Lower leg skin (tissue), 4 donors: ENCODE results near the gene TRMT1. TPM values are rescaled to one million over a fixed set of nuclear protein-coding genes. Genes with fewer than 3 reads are reported as not detected.
A peak's percentile ranks its signal among the peaks of the same experiment; 100 is the strongest.

Source experiments
- DNase-seq, 2 donors: peaks; one replicate each; pipeline ENCODE4 v3.0.0-alpha.2; 2019; ENCODE audit warnings: low spot score in 2 of 2
- H3K4me3 ChIP-seq: fragments of 200-600 bp; sonication (generic); 2 replicates; pipeline ENCODE4 v1.5.1; 2017; ENCODE audit warnings: mild to moderate bottlenecking, low read depth; ENCODE audit not compliant: poor library complexity, severe bottlenecking
- POLR2A ChIP-seq, 2 donors: fragments of 450-650 bp; IDR thresholded peaks; one replicate each; pipeline ENCODE4 v1.6.1; 2016 to 2017; ENCODE audit warnings: antibody characterized with exemption in 2 of 2, mild to moderate bottlenecking in 1 of 2, moderate library complexity in 1 of 2
- WGBS, 2 donors: methylation state at CpG; one replicate each; pipeline ENCODE4 v1.1.5; 2018; 5-methylcytosine and 5-hydroxymethylcytosine counted together
- intact Hi-C: fragments of 100-400 bp; cut with DNase I; formaldehyde crosslinking; loops from one replicate; pipeline ENCODE4 v1.15.0; 2023; ENCODE audit warnings: low total_unique reads
- total RNA-seq, 4 donors: library from RNA; depleted of rRNA; stranded (reverse); fragments of >200 nt; gene quantifications; one replicate each; pipeline ENCODE4 v1.1.0, GENCODE V29; 2016
- TF ChIP-seq, protein P1 (sequence below), 3 donors: fragments of 450-650 bp; IDR thresholded peaks; one replicate each; pipeline ENCODE4 v1.5.1; 2016; ENCODE audit warnings: antibody characterized with exemption in 3 of 3, mild to moderate bottlenecking in 3 of 3, moderate library complexity in 2 of 3

The TRMT1 gene
- total RNA-seq, 4 donors from 2014 or later = 17.7 to 60.4 (median 32.7) TPM

- no peak overlapping the region for H3K4me3 ChIP-seq
- TF ChIP-seq, protein P1, sequence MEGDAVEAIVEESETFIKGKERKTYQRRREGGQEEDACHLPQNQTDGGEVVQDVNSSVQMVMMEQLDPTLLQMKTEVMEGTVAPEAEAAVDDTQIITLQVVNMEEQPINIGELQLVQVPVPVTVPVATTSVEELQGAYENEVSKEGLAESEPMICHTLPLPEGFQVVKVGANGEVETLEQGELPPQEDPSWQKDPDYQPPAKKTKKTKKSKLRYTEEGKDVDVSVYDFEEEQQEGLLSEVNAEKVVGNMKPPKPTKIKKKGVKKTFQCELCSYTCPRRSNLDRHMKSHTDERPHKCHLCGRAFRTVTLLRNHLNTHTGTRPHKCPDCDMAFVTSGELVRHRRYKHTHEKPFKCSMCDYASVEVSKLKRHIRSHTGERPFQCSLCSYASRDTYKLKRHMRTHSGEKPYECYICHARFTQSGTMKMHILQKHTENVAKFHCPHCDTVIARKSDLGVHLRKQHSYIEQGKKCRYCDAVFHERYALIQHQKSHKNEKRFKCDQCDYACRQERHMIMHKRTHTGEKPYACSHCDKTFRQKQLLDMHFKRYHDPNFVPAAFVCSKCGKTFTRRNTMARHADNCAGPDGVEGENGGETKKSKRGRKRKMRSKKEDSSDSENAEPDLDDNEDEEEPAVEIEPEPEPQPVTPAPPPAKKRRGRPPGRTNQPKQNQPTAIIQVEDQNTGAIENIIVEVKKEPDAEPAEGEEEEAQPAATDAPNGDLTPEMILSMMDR (IDR thresholded peaks at IDR 0.05) = peak in 1 of 3 donors; percentile 26
- peak in 1 of 2 donors; percentile 8 for TF ChIP-seq POLR2A (IDR thresholded peaks at IDR 0.05)
- DNase-seq = peak; percentile 96 to 99
- intact Hi-C loops = no loop called here
- 2 to 5% methylated on average over 23 to 58 of the region's 58 CpGs for WGBS, 2 donors
Measured at GRCh38 chr19:13162724-13163608, 46.4 kb upstream of the TRMT1 start.

DNA sequence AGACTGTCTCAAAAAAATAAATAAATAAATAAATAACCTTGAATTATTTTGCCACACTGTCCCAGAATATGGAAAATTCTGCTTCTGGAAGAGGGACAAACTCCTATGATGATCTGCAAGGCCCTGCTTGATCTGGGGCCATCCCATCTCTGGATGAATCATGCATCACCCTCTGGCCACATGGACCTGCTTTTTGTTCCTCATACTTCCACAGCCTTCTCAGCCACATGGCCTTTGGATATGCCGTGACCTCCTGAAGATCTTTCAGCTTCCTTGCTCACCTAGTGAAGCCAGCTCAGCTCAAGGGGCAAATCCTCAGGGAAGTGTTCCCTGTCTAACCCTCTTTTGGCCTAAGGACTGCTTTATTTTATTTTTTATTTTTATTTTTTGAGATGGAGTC, 44.0 kb upstream of the TRMT1 start:
- TF ChIP-seq, protein P1 (IDR thresholded peaks at IDR 0.05) = no peak
- no peak for TF ChIP-seq POLR2A (IDR thresholded peaks at IDR 0.05)
- H3K4me3 ChIP-seq = no peak overlapping the region
- no peak for DNase-seq
- 56 to 65% methylated on average over 1 of the region's 1 CpG for WGBS, 2 donors
- intact Hi-C loops = no loop called here

- DNase-seq = no peak
- intact Hi-C loops = loop anchor here (10.0 kb wide), 1 partner anchor 695 kb away; no protein-coding TSS in a partner anchor
- WGBS, 2 donors = 94 to 98% methylated on average over 3 of the region's 3 CpGs
- H3K4me3 ChIP-seq = no peak overlapping the region
- TF ChIP-seq, protein P1 (IDR thresholded peaks at IDR 0.05) = no peak
- TF ChIP-seq POLR2A (IDR thresholded peaks at IDR 0.05) = no peak
Measured at GRCh38 chr19:13159713-13160112, 43.2 kb upstream of the TRMT1 start.

DNA sequence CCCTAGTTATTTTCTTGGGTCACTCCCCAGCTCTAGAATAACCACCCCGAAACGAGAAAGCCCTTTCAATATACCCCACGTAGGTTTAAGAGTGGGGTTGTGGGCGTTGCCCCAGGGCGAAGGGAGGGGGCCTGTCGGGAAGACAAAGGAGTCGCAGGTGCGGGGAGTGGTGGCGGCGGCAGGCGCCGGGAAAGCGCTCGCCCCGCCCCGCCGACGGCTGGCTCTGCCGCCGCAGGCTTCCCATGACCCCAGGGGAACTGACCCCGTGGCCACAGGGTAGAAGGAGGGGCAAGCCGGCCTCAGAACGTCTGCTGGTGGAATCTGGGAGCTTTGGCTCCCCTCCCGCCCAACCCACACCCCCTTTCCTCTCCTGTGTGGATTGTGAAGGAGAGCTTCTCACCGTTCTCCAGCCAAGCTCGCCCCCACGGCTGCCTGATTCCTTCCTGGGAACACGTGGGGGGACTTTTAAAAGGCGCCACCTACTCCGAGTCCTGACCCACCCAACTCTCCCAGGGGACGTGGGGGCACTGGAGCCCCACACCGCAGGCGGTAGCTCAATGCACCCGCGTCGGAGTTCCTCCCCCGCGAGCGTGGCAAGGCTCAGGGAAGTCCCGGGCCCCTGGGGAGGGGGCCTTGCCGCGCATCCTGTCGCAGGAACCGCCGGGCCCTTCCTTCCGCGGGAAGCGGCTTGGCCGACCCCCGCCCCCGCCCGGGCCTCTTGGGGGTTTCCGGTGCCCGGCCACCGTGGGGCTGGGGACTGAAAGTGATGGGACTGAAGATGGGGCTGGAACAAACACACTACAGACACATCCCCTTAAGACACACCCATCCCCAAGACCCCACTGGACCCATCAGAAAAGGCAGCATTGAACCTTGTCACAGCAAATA, 39.2 kb upstream of the TRMT1 start:
- peak; percentile 66 to 95 for DNase-seq
- intact Hi-C loops = loop anchor here (10.0 kb wide), 1 partner anchor 699 kb away; no protein-coding TSS in a partner anchor
- 5 to 9% methylated on average over 46 to 52 of the region's 55 CpGs for WGBS, 2 donors
- H3K4me3 ChIP-seq = no peak overlapping the region
- no peak for TF ChIP-seq POLR2A (IDR thresholded peaks at IDR 0.05)
- TF ChIP-seq, protein P1 (IDR thresholded peaks at IDR 0.05) = no peak

DNA sequence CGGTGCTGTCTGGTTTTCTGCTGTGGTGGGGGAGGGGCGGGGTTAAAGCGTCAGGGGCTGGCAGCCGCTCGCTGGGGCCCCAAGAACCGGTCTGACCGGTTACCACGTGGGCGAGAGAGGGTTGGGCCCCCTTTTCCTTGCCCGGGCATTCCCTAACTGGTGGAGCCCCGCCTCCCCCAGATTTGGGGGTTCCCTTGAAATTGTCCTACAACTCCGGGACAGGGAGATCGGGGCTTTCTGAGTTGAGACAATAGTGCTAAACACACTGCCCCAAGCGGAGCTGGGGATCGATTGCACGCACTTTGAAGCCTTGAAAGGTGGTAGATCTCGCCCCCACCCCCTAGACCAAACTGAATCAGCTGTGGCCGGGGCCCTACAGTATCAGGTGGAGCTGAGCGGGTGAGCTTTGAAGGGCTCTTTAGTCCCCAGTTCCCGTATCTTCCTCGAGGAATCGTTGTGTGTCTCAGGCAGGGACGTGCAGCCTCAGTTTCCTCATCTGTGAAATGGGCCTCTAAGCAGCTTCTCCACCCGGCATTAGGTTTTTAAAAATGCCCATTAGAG, 38.5 kb upstream of the TRMT1 start:
- 3 to 7% methylated on average over 21 to 24 of the region's 24 CpGs for WGBS, 2 donors
- intact Hi-C loops = loop anchor here (10.0 kb wide), 1 partner anchor 700 kb away; no protein-coding TSS in a partner anchor
- no peak for TF ChIP-seq POLR2A (IDR thresholded peaks at IDR 0.05)
- TF ChIP-seq, protein P1 (IDR thresholded peaks at IDR 0.05) = no peak
- peak; percentile 80 to 97 for DNase-seq
- peak overlapping the region; percentile 91 for H3K4me3 ChIP-seq
